K562 (cell line): ENCODE data around the gene SPDEF. TPM values are rescaled to one million over a fixed set of nuclear protein-coding genes. Genes with fewer than 3 reads are reported as not detected.

ENCODE experiments used
- ATAC-seq: fragments of 200-7000 bp; cut with Tn5 transposase; 3 replicates; pipeline ENCODE4 v1.9.1; 2020; ENCODE audit warnings: moderate library complexity
- BruUV-seq: library from RNA; stranded (reverse); fragments of 400-500 nt; replicated peaks from 2 replicates; lab custom pipeline; 2021; lab: Mats Ljungman, UMichigan
- CTCF ChIA-PET: fragments of 300-600 bp; formaldehyde crosslinking; extraction: SDS; loops from one replicate; lab custom pipeline; 2021; ENCODE audit warnings: low intra/inter-chr PET ratio; lab: Yijun Ruan, JAX
- POLR2A ChIA-PET: fragments of 300-600, 350-650 bp; sonication (Branson Sonifier 250); formaldehyde crosslinking; extraction: SDS; loops from one replicate; lab custom pipeline; 2021; ENCODE audit warnings: antibody characterized with exemption, inconsistent platforms; lab: Yijun Ruan, JAX
- DNase-seq, 4 experiments: peaks; one replicate each; pipeline versions ENCODE4 v3.0.0 to v3.0.0-alpha.2; 2011 to 2018; ENCODE audit warnings: low spot score in 3 of 4, mixed read lengths in 3 of 4; ENCODE audit errors: extremely low read depth in 1 of 4
- FAIRE-seq: peaks from 2 replicates; lab custom pipeline; 2011; peaks lifted over from hg19 to GRCh38; lab: Jason Lieb, UNC
- H2AFZ ChIP-seq: 2 replicates; pipeline ENCODE4 v1.6.0; 2011; ENCODE audit warnings: low read depth, low read length, control low read depth, inconsistent platforms
- H3K27ac ChIP-seq: fragments of 200-600 bp; 3 replicates; pipeline ENCODE4 v1.8.0; 2011; ENCODE audit warnings: low read depth, mild to moderate bottlenecking, control low read depth, inconsistent platforms, low read length, moderate library complexity, mixed read lengths; ENCODE audit errors: extremely low read depth
- H3K27me3 ChIP-seq, 2 experiments: fragments of 300-600 bp in 1 of 2; 2 replicates in 1 of 2; 3 replicates in 1 of 2; pipeline versions ENCODE4 v1.6.0 to v1.8.0; 2011; ENCODE audit warnings: inconsistent platforms in 2 of 2, low read length in 2 of 2, mild to moderate bottlenecking in 1 of 2, mixed read lengths in 1 of 2, moderate library complexity in 1 of 2; ENCODE audit not compliant: control insufficient read depth in 2 of 2, insufficient read depth in 2 of 2
- H3K36me3 ChIP-seq: fragments of 300-600 bp; 3 replicates; pipeline ENCODE4 v1.8.0; 2011; ENCODE audit warnings: mild to moderate bottlenecking, low read length, inconsistent platforms; ENCODE audit not compliant: control insufficient read depth, insufficient read depth
- H3K4me1 ChIP-seq, 2 experiments: fragments of 200-600 bp in 1 of 2; replicated peaks in 1 of 2; 2 replicates in 1 of 2; 3 replicates in 1 of 2; pipeline versions ENCODE4 v1.5.1 to v1.8.0; 2011; ENCODE audit warnings: inconsistent platforms in 2 of 2, low read length in 2 of 2, mild to moderate bottlenecking in 1 of 2, mixed read lengths in 1 of 2, moderate library complexity in 1 of 2; ENCODE audit not compliant: control insufficient read depth in 2 of 2, insufficient read depth in 2 of 2
- H3K4me2 ChIP-seq: 2 replicates; pipeline ENCODE4 v1.6.1; 2011; ENCODE audit warnings: low read length, control low read depth, inconsistent platforms, mixed read lengths; ENCODE audit not compliant: insufficient read depth
- H3K4me3 ChIP-seq: fragments of 200-600 bp; sonication (generic), shearing (Covaris generic); 2 replicates; pipeline ENCODE4 v1.5.1; 2016; ENCODE audit warnings: control low read depth, inconsistent platforms
- H3K79me2 ChIP-seq: fragments of 200-600 bp; 3 replicates; pipeline ENCODE4 v1.8.0; 2011; ENCODE audit warnings: low read length, inconsistent platforms; ENCODE audit not compliant: control insufficient read depth, insufficient read depth
- H3K9ac ChIP-seq, 2 experiments: 2 replicates each; pipeline versions ENCODE4 v1.6.0 to v1.6.1; 2011; ENCODE audit warnings: low read depth in 2 of 2, low read length in 2 of 2, control low read depth in 1 of 2, inconsistent platforms in 1 of 2, mild to moderate bottlenecking in 1 of 2, mixed read lengths in 1 of 2; ENCODE audit not compliant: insufficient read depth in 1 of 2
- H3K9me1 ChIP-seq: one replicate; pipeline ENCODE4 v1.6.0; 2011; ENCODE audit warnings: inconsistent platforms, mild to moderate bottlenecking, low read length, moderate library complexity; ENCODE audit not compliant: control insufficient read depth, insufficient read depth
- H3K9me3 ChIP-seq: replicated peaks from 2 replicates; pipeline ENCODE4 v1.5.1; 2011; ENCODE audit warnings: low read depth, low read length, inconsistent platforms; ENCODE audit not compliant: control insufficient read depth, insufficient read depth
- H4K20me1 ChIP-seq: replicated peaks from 2 replicates; pipeline ENCODE4 v1.6.1; 2011; ENCODE audit warnings: low read length, inconsistent platforms, mixed read lengths; ENCODE audit not compliant: control insufficient read depth, insufficient read depth
- CREM ChIP-seq: IDR thresholded peaks from 2 replicates; pipeline ENCODE4 v1.6.1; 2014; ENCODE audit warnings: antibody characterized with exemption, low read depth
- ELF4 ChIP-seq: fragments of 450-650 bp; formaldehyde crosslinking; IDR thresholded peaks from 2 replicates; pipeline ENCODE4 v1.4.0; 2022; ENCODE audit warnings: missing genetic modification characterization
- HDAC1 ChIP-seq, 2 experiments: fragments of 450-650 bp; IDR thresholded peaks; 2 replicates each; pipeline ENCODE4 v1.6.1; 2016 to 2017; ENCODE audit warnings: inconsistent platforms in 1 of 2, mild to moderate bottlenecking in 1 of 2, moderate library complexity in 1 of 2
- NFXL1 ChIP-seq: fragments of 450-650 bp; formaldehyde crosslinking; IDR thresholded peaks from 2 replicates; pipeline ENCODE4 v1.4.0; 2021; ENCODE audit warnings: mild to moderate bottlenecking
- PHF20 ChIP-seq: fragments of 450-650 bp; IDR thresholded peaks from 2 replicates; pipeline ENCODE4 v1.6.1; 2018; ENCODE audit not compliant: partially characterized antibody
- RBM17 ChIP-seq: fragments of 200-400 bp; formaldehyde crosslinking; IDR thresholded peaks from 2 replicates; pipeline ENCODE4 v1.6.1; 2017; ENCODE audit warnings: low read depth, mild to moderate bottlenecking, low read length, borderline replicate concordance
- RBM25 ChIP-seq: fragments of 200-400 bp; formaldehyde crosslinking; IDR thresholded peaks from 2 replicates; pipeline ENCODE4 v1.6.1; 2018; ENCODE audit warnings: low read length, low read depth, moderate library complexity; ENCODE audit not compliant: severe bottlenecking
- SPI1 ChIP-seq: IDR thresholded peaks from 2 replicates; pipeline ENCODE4 v1.6.1; 2011; ENCODE audit warnings: low read depth, low read length, control low read depth, borderline replicate concordance
- TCFL5 ChIP-seq: fragments of 250-450 bp; sonication (Bioruptor Pico); conservative IDR thresholded peaks from 2 replicates; pipeline ENCODE4 v1.6.1; 2021; ENCODE audit warnings: mild to moderate bottlenecking, moderate library complexity, matching md5 sums
- ZNF699 ChIP-seq: fragments of 250-450 bp; sonication (Bioruptor Pico); IDR thresholded peaks from 2 replicates; pipeline ENCODE4 v1.8.0; 2021; ENCODE audit warnings: mild to moderate bottlenecking, moderate library complexity; ENCODE audit not compliant: insufficient replicate concordance
- WGBS: fragments of 100-300 bp; shearing (Covaris generic); methylation state at CpG from one replicate; pipeline ENCODE4 v1.1.6; 2016; ENCODE audit warnings: low coverage, mixed read lengths; ENCODE audit not compliant: insufficient coverage; ENCODE audit errors: missing lambda C conversion rate; 5-methylcytosine and 5-hydroxymethylcytosine counted together
- in situ Hi-C: fragments of 300-500 bp; cut with MboI; formaldehyde crosslinking; loops from 4 replicates; pipeline ENCODE4 v1.15.0; 2018; ENCODE audit warnings: inconsistent platforms, mixed read lengths
- intact Hi-C: fragments of 100-400 bp; cut with micrococcal nuclease; formaldehyde crosslinking; loops from 2 replicates; pipeline ENCODE4 v1.14.2; 2022
- polyA plus RNA-seq, 8 experiments: library from polyadenylated mRNA; depleted of rRNA in 4 of 8; stranded (reverse) in 5 of 8; unstranded in 3 of 8; fragments of >200 nt; fragmentation: Nextera tagmentation in 2 of 8; fragmentation: Illumina TruSeq in 1 of 8; extraction: Ambion mirVana in 2 of 8; extraction: Trizol in 1 of 8; gene quantifications; 2 replicates each; pipeline versions ENCODE4 v1.2.1 to v1.2.3, GENCODE V29; 2011 to 2014; ENCODE audit warnings: inconsistent platforms in 1 of 8, missing spikeins in 1 of 8
- total RNA-seq, 7 experiments: library from RNA; depleted of rRNA in 6 of 7; stranded (reverse); fragments of >200 nt in 6 of 7; fragmentation: Illumina TruSeq in 2 of 7; extraction: Trizol in 2 of 7; gene quantifications; 2 replicates each; pipeline versions ENCODE4 v1.2.1 to v1.2.3, GENCODE V29; 2011 to 2021; ENCODE audit warnings: low replicate concordance in 1 of 7
- TF ChIP-seq, protein P1 (sequence below): sonication (generic); formaldehyde crosslinking; IDR thresholded peaks from 2 replicates; pipeline ENCODE4 v1.8.0; 2022; ENCODE audit warnings: missing genetic modification reagents, mild to moderate bottlenecking, moderate library complexity, borderline replicate concordance
- TF ChIP-seq, protein P2 (sequence below): fragments of 450-650 bp; formaldehyde crosslinking; conservative IDR thresholded peaks from 2 replicates; pipeline ENCODE4 v1.4.0; 2022; ENCODE audit warnings: mild to moderate bottlenecking, missing genetic modification characterization

Gene SPDEF
- total and polyA plus RNA-seq, 9 of the 15 experiments (the other 6 are each of a cell fraction or from before 2014, with no cell fraction given), result 0.04 to 0.12 (median 0.11) TPM; not detected in 5

GRCh38 chr6:34555007-34555322 lies 1.2 kb downstream of the SPDEF start:
- DNase-seq (no peak), ATAC-seq (no peak), FAIRE-seq (no peak)
- H3K9me1 ChIP-seq, result no peaks in the 10 kb centered on the region
- H3K79me2 ChIP-seq, result no peaks in the 10 kb centered on the region
- peaks cover 24 to 77% of the 10 kb centered on the region in 2 experiments; a peak in 4 of 5 replicates for H3K4me1 ChIP-seq
- peak overlapping the region in 1 of 2 experiments; percentile 63; a peak in 1 of 4 replicates for H3K9ac ChIP-seq
- no peak overlapping the region for H2AFZ ChIP-seq
- no peak overlapping the region for H3K27ac ChIP-seq
- no peaks in the 10 kb centered on the region for H4K20me1 ChIP-seq
- CTCF ChIA-PET, result no interaction called here
- no peak overlapping the region for H3K4me3 ChIP-seq
- no TSS peak for BruUV-seq
- POLR2A ChIA-PET, result interaction anchor here (2.8 kb wide), 1 partner anchor 9 kb away, joined by 15 read pairs; no protein-coding TSS in a partner anchor
- no peaks in the 10 kb centered on the region for H3K27me3 ChIP-seq
- H3K36me3 ChIP-seq, result no peaks in the 10 kb centered on the region
- intact Hi-C loops, result no loop called here
- TF ChIP-seq PHF20, result peak; percentile 39
- TF ChIP-seq, protein P1, sequence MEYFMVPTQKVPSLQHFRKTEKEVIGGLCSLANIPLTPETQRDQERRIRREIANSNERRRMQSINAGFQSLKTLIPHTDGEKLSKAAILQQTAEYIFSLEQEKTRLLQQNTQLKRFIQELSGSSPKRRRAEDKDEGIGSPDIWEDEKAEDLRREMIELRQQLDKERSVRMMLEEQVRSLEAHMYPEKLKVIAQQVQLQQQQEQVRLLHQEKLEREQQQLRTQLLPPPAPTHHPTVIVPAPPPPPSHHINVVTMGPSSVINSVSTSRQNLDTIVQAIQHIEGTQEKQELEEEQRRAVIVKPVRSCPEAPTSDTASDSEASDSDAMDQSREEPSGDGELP (CRISPR knock-in tag), result peak; percentile 8; the same call in 1 of the 2 replicates
- TF ChIP-seq RBM17, result no peak
- TF ChIP-seq CREM, result no peak
- TF ChIP-seq, protein P2, sequence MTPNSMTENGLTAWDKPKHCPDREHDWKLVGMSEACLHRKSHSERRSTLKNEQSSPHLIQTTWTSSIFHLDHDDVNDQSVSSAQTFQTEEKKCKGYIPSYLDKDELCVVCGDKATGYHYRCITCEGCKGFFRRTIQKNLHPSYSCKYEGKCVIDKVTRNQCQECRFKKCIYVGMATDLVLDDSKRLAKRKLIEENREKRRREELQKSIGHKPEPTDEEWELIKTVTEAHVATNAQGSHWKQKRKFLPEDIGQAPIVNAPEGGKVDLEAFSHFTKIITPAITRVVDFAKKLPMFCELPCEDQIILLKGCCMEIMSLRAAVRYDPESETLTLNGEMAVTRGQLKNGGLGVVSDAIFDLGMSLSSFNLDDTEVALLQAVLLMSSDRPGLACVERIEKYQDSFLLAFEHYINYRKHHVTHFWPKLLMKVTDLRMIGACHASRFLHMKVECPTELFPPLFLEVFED (CRISPR knock-in tag), result no peak
- no peak for TF ChIP-seq ZNF699 (CRISPR knock-in tag)
- no peak for TF ChIP-seq NFXL1 (CRISPR knock-in tag)
- TF ChIP-seq RBM25, result no peak
- peak; percentile 65 for TF ChIP-seq SPI1
- peak in 1 of 2 experiments; percentile 22; a peak in 1 of 4 replicates for TF ChIP-seq HDAC1 (IDR thresholded peaks at IDR 0.05)
- TF ChIP-seq TCFL5 (CRISPR knock-in tag), result no peak
- no peak for TF ChIP-seq ELF4
- WGBS, result 79% methylated on average over 9 of the region's 11 CpGs
- peaks cover 8% of the 10 kb centered on the region for H3K9me3 ChIP-seq
- in situ Hi-C loops, result no loop called here
- H3K4me2 ChIP-seq, result no peak overlapping the region
